GM18870 (cell line): ENCODE measurements around the gene TUBA4B.
"Not testable (repeated sequence)": the region's sequence is repeated elsewhere in the genome, so short reads cannot be mapped to it uniquely, and the experiment has no call there.

Source experiments
- ATAC-seq: cut with Tn5 transposase; IDR thresholded peaks from one replicate; pipeline ENCODE4 v1.9.1; 2021; ENCODE audit warnings: moderate library complexity; ENCODE audit not compliant: unreplicated experiment

The TUBA4B gene

GRCh38 chr2:219273937-219274336 is 20.9 kb downstream of the TUBA4B start:
- ATAC-seq: no peak

- ATAC-seq: no peak
Measured at GRCh38 chr2:219274361-219274921, 21.4 kb downstream of the TUBA4B start.

- ATAC-seq: peak; percentile 28
Measured at GRCh38 chr2:219277703-219278654, 24.9 kb downstream of the TUBA4B start.

- ATAC-seq: no peak
Measured at GRCh38 chr2:219278655-219279150, 25.7 kb downstream of the TUBA4B start.

GRCh38 chr2:219279151-219279915 is 26.3 kb downstream of the TUBA4B start, which contains the start of gene DNAJB2:
DNAJB2 (plus strand) TSS chr2:219279366; CDS start chr2:219279834, 468 bp downstream.
- peak; percentile 79 for ATAC-seq

- no peak for ATAC-seq
Measured at GRCh38 chr2:219279916-219280516, 27.0 kb downstream of the TUBA4B start.

GRCh38 chr2:219280651-219281050 is 27.6 kb downstream of the TUBA4B start:
- no peak for ATAC-seq

- no peak for ATAC-seq
Measured at GRCh38 chr2:219281588-219281987, 28.5 kb downstream of the TUBA4B start.

- ATAC-seq: no peak
Measured at GRCh38 chr2:219282375-219282774, 29.3 kb downstream of the TUBA4B start.

GRCh38 chr2:219282943-219283581 is 30.0 kb downstream of the TUBA4B start:
- no peak for ATAC-seq

- ATAC-seq: no peak
Measured at GRCh38 chr2:219284501-219285372, 31.7 kb downstream of the TUBA4B start.

- no peak for ATAC-seq
Measured at GRCh38 chr2:219285373-219285735, 32.3 kb downstream of the TUBA4B start.

GRCh38 chr2:219285894-219286425 is 32.9 kb downstream of the TUBA4B start:
- ATAC-seq: no peak

GRCh38 chr2:219286436-219287115 is 33.5 kb downstream of the TUBA4B start:
- no peak for ATAC-seq

GRCh38 chr2:219287116-219287440 is 34.0 kb downstream of the TUBA4B start:
- ATAC-seq: not testable (repeated sequence)

- ATAC-seq: no peak
Measured at GRCh38 chr2:219287580-219288265, 34.7 kb downstream of the TUBA4B start.

- ATAC-seq: no peak
Measured at GRCh38 chr2:219289195-219289536, 36.1 kb downstream of the TUBA4B start.
